Measurements from ENCODE around the gene FN1.

DNA sequence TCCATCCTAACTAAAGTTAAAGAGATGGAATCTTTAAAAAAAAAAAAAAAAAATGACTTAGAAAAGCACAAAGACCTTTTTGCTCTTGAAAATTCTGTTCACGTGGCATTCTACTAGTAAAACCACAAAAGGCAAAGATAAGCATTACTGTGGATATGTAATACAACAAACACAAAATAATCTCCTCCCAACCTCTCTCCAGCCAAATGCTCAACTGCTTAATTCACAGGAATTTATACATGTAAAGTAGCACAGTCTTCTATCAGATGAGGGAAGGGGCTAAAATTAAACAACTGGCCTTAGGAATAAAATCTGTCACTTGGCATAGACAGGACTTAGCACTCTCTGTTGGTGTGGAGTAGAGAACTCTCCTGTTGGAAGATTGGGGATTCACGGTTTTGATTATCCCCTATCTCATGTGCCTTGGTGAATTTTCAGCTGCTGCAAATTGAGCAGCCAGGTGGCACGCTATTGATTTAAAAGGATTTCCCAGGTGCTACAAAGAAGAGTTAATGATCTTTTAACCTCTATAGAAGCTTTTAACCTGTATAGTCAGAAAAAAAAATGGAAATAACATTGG is 66.6 kb downstream of the FN1 start:
- no peak for TF ChIP-seq EZH2 (IDR thresholded peaks at IDR 0.05)
- no peak for TF ChIP-seq CTCF (IDR thresholded peaks at IDR 0.05)
